GM19397 (cell line): ENCODE measurements around the gene RNU1-4.
"Not testable (repeated sequence)": the region's sequence is repeated elsewhere in the genome, so short reads cannot be mapped to it uniquely, and the experiment has no call there.

Experiments
- ATAC-seq: cut with Tn5 transposase; IDR thresholded peaks from one replicate; pipeline ENCODE4 v1.9.1; 2021; ENCODE audit warnings: mild to moderate bottlenecking, moderate library complexity; ENCODE audit not compliant: unreplicated experiment

Gene RNU1-4

GRCh38 chr1:16787711-16788110 is 47.4 kb downstream of the RNU1-4 start:
- not testable (repeated sequence) for ATAC-seq
